Endodermal cell (in vitro differentiated cells): Measurements from ENCODE around the gene NAA60. TPM values are rescaled to one million over a fixed set of nuclear protein-coding genes. Genes with fewer than 3 reads are reported as not detected.

Experiments
- DNase-seq: peaks from one replicate; pipeline ENCODE4 v3.0.0-alpha.2; 2017
- H3K27ac ChIP-seq: 2 replicates; pipeline ENCODE4 v1.5.1; 2013; ENCODE audit warnings: mild to moderate bottlenecking, low read depth, low read length, moderate library complexity
- H3K27me3 ChIP-seq: 2 replicates; pipeline ENCODE4 v1.6.1; 2013; ENCODE audit warnings: mild to moderate bottlenecking, low read length, moderate library complexity; ENCODE audit not compliant: insufficient read depth, control insufficient read depth, poor library complexity, severe bottlenecking
- H3K36me3 ChIP-seq: 2 replicates; pipeline ENCODE4 v1.7.0; 2013; ENCODE audit warnings: mild to moderate bottlenecking, low read length, moderate library complexity; ENCODE audit not compliant: control insufficient read depth, insufficient read depth
- H3K4me1 ChIP-seq: one replicate; pipeline ENCODE4 v1.7.0; 2013; ENCODE audit warnings: low read length; ENCODE audit not compliant: control insufficient read depth, insufficient read depth
- H3K4me3 ChIP-seq: 2 replicates; pipeline ENCODE4 v1.5.1; 2013; ENCODE audit warnings: mild to moderate bottlenecking, low read length, moderate library complexity
- H3K9ac ChIP-seq: 2 replicates; pipeline ENCODE4 v1.6.1; 2013; ENCODE audit warnings: mild to moderate bottlenecking, low read length, moderate library complexity; ENCODE audit not compliant: poor library complexity, severe bottlenecking; ENCODE audit errors: extremely low read depth
- H3K9me3 ChIP-seq: 2 replicates; pipeline ENCODE4 v1.6.1; 2013; ENCODE audit warnings: mild to moderate bottlenecking, low read length, moderate library complexity; ENCODE audit not compliant: control insufficient read depth
- H3K27ac Mint-ChIP-seq: 2 replicates; pipeline ENCODE4 v1.8.0; 2020; ENCODE audit warnings: mixed read lengths
- H3K27me3 Mint-ChIP-seq: 2 replicates; pipeline ENCODE4 v1.8.0; 2021; ENCODE audit warnings: mild to moderate bottlenecking, mixed read lengths; ENCODE audit not compliant: insufficient read depth
- H3K36me3 Mint-ChIP-seq: 2 replicates; pipeline ENCODE4 v1.8.0; 2020; ENCODE audit warnings: low read depth, mixed read lengths
- H3K4me1 Mint-ChIP-seq: 2 replicates; pipeline ENCODE4 v1.8.0; 2020; ENCODE audit warnings: mixed read lengths
- H3K4me3 Mint-ChIP-seq: 2 replicates; pipeline ENCODE4 v1.8.0; 2020; ENCODE audit warnings: mild to moderate bottlenecking, moderate library complexity, mixed read lengths
- H3K9me3 Mint-ChIP-seq: 2 replicates; pipeline ENCODE4 v1.8.0; 2020; ENCODE audit warnings: mild to moderate bottlenecking, mixed read lengths
- CTCF ChIP-seq: fragments of 200-600 bp; sonication (generic); conservative IDR thresholded peaks from 2 replicates; pipeline ENCODE4 v1.5.0; 2021; ENCODE audit warnings: antibody characterized with exemption, mild to moderate bottlenecking
- WGBS, 2 experiments: methylation state at CpG; one replicate each; pipeline versions ENCODE4 v1.1.5 to v1.1.7; 2013; ENCODE audit warnings: missing lambda C conversion rate in 2 of 2, mixed read lengths in 1 of 2; ENCODE audit not compliant: insufficient coverage in 1 of 2, insufficient read length in 1 of 2; 5-methylcytosine and 5-hydroxymethylcytosine counted together
- total RNA-seq, 2 donors: library from RNA; stranded (reverse); fragmentation: NEBNext Ultra II Directional in 1 of 2; extraction: Animal tissue kit (Norgen Biotek cat#: 25700) in 1 of 2; gene quantifications; 2 replicates in 1 of 2; 3 replicates in 1 of 2; pipeline ENCODE4 v1.2.1, GENCODE V29; 2021

The NAA60 gene
- total RNA-seq, 2 donors from 2014 or later = 54.5 to 61.8 TPM

- peaks cover 3% of the 10 kb centered on the region for H3K36me3 ChIP-seq
- H3K4me1 Mint-ChIP-seq = peaks cover 36% of the 10 kb centered on the region
- peaks cover 2% of the 10 kb centered on the region for H3K36me3 Mint-ChIP-seq
- H3K4me3 Mint-ChIP-seq = peak overlapping the region; percentile 94
- 32 to 40% methylated on average over 7 to 10 of the region's 10 CpGs for WGBS, 2 experiments
- peaks cover 7% of the 10 kb centered on the region for H3K4me1 ChIP-seq
- no peak for DNase-seq
- peak overlapping the region; percentile 78 for H3K27ac ChIP-seq
- H3K9me3 ChIP-seq = no peaks in the 10 kb centered on the region
- peak overlapping the region; percentile 96 for H3K4me3 ChIP-seq
- no peak for TF ChIP-seq CTCF
- no peaks in the 10 kb centered on the region for H3K9me3 Mint-ChIP-seq
- no peaks in the 10 kb centered on the region for H3K27me3 Mint-ChIP-seq
- H3K27me3 ChIP-seq = no peaks in the 10 kb centered on the region
- peak overlapping the region; percentile 71 for H3K27ac Mint-ChIP-seq
- peak overlapping the region; percentile 93 for H3K9ac ChIP-seq
These were observed 15.4 kb downstream of the NAA60 start for GRCh38 chr16:3458852-3459361.

GRCh38 chr16:3459401-3460090, 16.1 kb downstream of the NAA60 start:
- DNase-seq = no peak
- no peaks in the 10 kb centered on the region for H3K9me3 ChIP-seq
- TF ChIP-seq CTCF = no peak
- H3K4me3 ChIP-seq = peak overlapping the region; percentile 96
- peak overlapping the region; percentile 93 for H3K9ac ChIP-seq
- H3K27ac Mint-ChIP-seq = peak overlapping the region; percentile 71
- 51 to 77% methylated on average over 8 to 9 of the region's 9 CpGs for WGBS, 2 experiments
- H3K36me3 Mint-ChIP-seq = peaks cover 6% of the 10 kb centered on the region
- H3K4me1 ChIP-seq = peaks cover 7% of the 10 kb centered on the region
- H3K27ac ChIP-seq = peak overlapping the region; percentile 19
- H3K4me1 Mint-ChIP-seq = peaks cover 38% of the 10 kb centered on the region
- peaks cover 6% of the 10 kb centered on the region for H3K36me3 ChIP-seq
- H3K4me3 Mint-ChIP-seq = peak overlapping the region; percentile 94
- no peaks in the 10 kb centered on the region for H3K27me3 Mint-ChIP-seq
- no peaks in the 10 kb centered on the region for H3K27me3 ChIP-seq
- H3K9me3 Mint-ChIP-seq = no peaks in the 10 kb centered on the region

GRCh38 chr16:3460121-3460520, 16.6 kb downstream of the NAA60 start:
- Histone ChIP-seq H3K9me3 (no peaks in the 10 kb centered on the region), H3K4me1 (peaks cover 7% of the 10 kb centered on the region), H3K27ac (peak overlapping the region; percentile 19), H3K27me3 (no peaks in the 10 kb centered on the region), H3K4me3 (peak overlapping the region; percentile 96), H3K9ac (peak overlapping the region; percentile 93), H3K36me3 (peaks cover 9% of the 10 kb centered on the region)
- no peak for DNase-seq
- Mint-ChIP-seq H3K9me3 (no peaks in the 10 kb centered on the region), H3K27ac (peak overlapping the region; percentile 71), H3K4me1 (peaks cover 38% of the 10 kb centered on the region), H3K36me3 (peaks cover 6% of the 10 kb centered on the region), H3K4me3 (peak overlapping the region; percentile 94), H3K27me3 (no peaks in the 10 kb centered on the region)
- no peak for TF ChIP-seq CTCF
- 89 to 100% methylated on average over 1 to 5 of the region's 7 CpGs for WGBS, 2 experiments
